ENCODE results near the gene MKLN1.

- TF ChIP-seq CTCF (IDR thresholded peaks at IDR 0.05) (no peak), POLR2A (IDR thresholded peaks at IDR 0.05) (no peak)
Observed at GRCh38 chr7:131495669-131496498, 168.2 kb downstream of the MKLN1 start.

Data from thyroid gland (tissue), 4 donors.